ENCODE results near the gene NGEF.

DNA sequence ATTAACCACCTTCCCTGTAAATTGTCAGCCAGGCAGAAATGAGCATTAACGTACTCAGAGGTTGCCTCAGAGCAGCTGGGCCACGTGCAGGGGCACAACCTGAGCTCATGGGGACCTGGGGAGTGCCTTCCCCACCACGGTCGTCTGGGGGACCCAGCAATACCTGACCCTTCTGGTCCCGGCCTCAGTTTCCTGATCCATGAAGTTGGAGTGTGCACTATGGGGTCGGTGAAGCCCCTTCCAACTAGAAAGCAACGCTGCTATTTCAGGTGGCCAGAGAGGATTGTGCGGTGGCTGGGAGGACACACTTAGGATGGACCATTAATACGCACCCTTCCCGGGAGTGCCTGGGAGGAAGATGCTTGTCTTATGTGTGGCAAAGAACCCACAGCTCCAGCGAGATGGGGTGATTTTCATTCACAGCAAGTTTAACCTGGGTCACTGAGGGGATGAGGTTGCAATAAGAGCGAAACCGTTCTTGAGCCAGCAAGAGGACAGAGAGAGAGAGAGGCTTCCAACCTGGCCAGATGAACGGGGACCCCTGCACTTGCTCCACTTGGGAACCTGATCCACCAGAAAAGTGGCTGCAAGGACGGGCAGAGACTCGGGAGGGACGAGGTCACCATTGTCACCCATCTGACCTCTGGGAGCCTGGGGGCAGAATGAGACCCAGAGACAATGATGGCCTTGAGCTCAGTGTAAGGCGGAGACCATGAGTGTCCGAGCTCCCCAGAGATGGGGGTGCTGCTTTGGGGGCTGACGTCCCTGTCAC, 36.2 kb downstream of the NGEF start:
- TF ChIP-seq, protein P1, sequence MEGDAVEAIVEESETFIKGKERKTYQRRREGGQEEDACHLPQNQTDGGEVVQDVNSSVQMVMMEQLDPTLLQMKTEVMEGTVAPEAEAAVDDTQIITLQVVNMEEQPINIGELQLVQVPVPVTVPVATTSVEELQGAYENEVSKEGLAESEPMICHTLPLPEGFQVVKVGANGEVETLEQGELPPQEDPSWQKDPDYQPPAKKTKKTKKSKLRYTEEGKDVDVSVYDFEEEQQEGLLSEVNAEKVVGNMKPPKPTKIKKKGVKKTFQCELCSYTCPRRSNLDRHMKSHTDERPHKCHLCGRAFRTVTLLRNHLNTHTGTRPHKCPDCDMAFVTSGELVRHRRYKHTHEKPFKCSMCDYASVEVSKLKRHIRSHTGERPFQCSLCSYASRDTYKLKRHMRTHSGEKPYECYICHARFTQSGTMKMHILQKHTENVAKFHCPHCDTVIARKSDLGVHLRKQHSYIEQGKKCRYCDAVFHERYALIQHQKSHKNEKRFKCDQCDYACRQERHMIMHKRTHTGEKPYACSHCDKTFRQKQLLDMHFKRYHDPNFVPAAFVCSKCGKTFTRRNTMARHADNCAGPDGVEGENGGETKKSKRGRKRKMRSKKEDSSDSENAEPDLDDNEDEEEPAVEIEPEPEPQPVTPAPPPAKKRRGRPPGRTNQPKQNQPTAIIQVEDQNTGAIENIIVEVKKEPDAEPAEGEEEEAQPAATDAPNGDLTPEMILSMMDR (conservative IDR thresholded peaks at IDR 0.05 in 1 of 2, IDR thresholded peaks at IDR 0.05 in 1 of 2; ENCODE audit: extremely low read depth in 1 of 2, insufficient read depth in 1 of 2, low read depth in 1 of 2, low read length in 2 of 2) = no peak
- TF ChIP-seq EZH2 (IDR thresholded peaks at IDR 0.05; ENCODE audit: borderline replicate concordance, low read length) = no peak
